K562 (cell line): Measurements from ENCODE around the gene BICD1.

Experiments
- BHLHE40 ChIP-seq: IDR thresholded peaks from 2 replicates; pipeline ENCODE4 v1.6.1; 2011; ENCODE audit warnings: low read length, improper control_type of control experiment
- FOXM1 ChIP-seq, 2 experiments: fragments of 450-650 bp in 1 of 2; sonication (generic) in 1 of 2; formaldehyde crosslinking in 1 of 2; IDR thresholded peaks; 2 replicates each; pipeline versions ENCODE4 v1.6.1 to v1.9.0; 2017 to 2022; ENCODE audit warnings: low read depth in 2 of 2, mild to moderate bottlenecking in 2 of 2, missing genetic modification reagents in 1 of 2, moderate library complexity in 1 of 2
- REST ChIP-seq, 2 experiments: fragments of 450-650 bp; formaldehyde crosslinking in 1 of 2; IDR thresholded peaks; 2 replicates each; pipeline versions ENCODE4 v1.4.0 to v1.6.1; 2014 to 2020; ENCODE audit warnings: mild to moderate bottlenecking in 2 of 2, borderline replicate concordance in 1 of 2, low read depth in 1 of 2
- RNF219 ChIP-seq: fragments of 250-450 bp; sonication (Bioruptor Pico); IDR thresholded peaks from 2 replicates; pipeline ENCODE4 v1.5.0; 2022; ENCODE audit warnings: mild to moderate bottlenecking
- ZNF24 ChIP-seq: fragments of 450-650 bp; IDR thresholded peaks from 2 replicates; pipeline ENCODE4 v1.6.1; 2016

GRCh38 chr12:32240831-32241230 lies 134.2 kb downstream of the BICD1 start:
- no peak for TF ChIP-seq RNF219 (CRISPR knock-in tag)
- TF ChIP-seq REST (IDR thresholded peaks at IDR 0.05; ENCODE audit: borderline replicate concordance) = no peak
- no peak for TF ChIP-seq REST (CRISPR knock-in tag; IDR thresholded peaks at IDR 0.05; ENCODE audit: low read depth)
- TF ChIP-seq FOXM1 (IDR thresholded peaks at IDR 0.05; ENCODE audit: low read depth) = no peak
- no peak for TF ChIP-seq FOXM1 (CRISPR knock-in tag; IDR thresholded peaks at IDR 0.05; ENCODE audit: low read depth)
- TF ChIP-seq BHLHE40 = no peak
- no peak for TF ChIP-seq ZNF24
